ENCODE data around the gene OR1F1.

DNA sequence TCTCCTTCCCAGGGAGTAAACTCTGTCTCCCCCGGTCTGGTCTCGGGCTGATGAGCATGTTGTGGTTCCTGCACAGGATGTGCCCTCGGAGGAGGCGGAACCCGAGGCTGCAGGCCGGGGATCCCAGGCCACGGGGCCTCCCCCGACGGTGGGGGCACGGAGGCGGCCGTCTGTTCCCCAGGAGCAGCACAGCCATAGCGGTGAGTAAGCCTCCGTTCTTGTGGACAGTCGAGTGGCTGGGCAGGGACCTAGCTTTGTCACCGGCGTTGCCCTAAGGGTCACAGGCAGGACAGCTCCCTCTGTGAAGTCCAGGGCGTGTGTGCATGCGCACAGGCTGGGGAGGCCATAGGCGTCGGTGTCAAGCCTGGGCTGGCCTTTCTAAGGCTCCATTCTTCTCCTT lies 49.7 kb upstream of the OR1F1 start:
- TF ChIP-seq, protein P1, sequence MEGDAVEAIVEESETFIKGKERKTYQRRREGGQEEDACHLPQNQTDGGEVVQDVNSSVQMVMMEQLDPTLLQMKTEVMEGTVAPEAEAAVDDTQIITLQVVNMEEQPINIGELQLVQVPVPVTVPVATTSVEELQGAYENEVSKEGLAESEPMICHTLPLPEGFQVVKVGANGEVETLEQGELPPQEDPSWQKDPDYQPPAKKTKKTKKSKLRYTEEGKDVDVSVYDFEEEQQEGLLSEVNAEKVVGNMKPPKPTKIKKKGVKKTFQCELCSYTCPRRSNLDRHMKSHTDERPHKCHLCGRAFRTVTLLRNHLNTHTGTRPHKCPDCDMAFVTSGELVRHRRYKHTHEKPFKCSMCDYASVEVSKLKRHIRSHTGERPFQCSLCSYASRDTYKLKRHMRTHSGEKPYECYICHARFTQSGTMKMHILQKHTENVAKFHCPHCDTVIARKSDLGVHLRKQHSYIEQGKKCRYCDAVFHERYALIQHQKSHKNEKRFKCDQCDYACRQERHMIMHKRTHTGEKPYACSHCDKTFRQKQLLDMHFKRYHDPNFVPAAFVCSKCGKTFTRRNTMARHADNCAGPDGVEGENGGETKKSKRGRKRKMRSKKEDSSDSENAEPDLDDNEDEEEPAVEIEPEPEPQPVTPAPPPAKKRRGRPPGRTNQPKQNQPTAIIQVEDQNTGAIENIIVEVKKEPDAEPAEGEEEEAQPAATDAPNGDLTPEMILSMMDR (IDR thresholded peaks at IDR 0.05) = no peak
- TF ChIP-seq POLR2A (IDR thresholded peaks at IDR 0.05) = no peak
- TF ChIP-seq EP300 (IDR thresholded peaks at IDR 0.05) = no peak
